Kidney (tissue), 14 donors: ENCODE results near the gene PLBD1. TPM values are rescaled to one million over a fixed set of nuclear protein-coding genes. Genes with fewer than 3 reads are reported as not detected.

Source experiments
- DNase-seq, 5 donors: peaks; one replicate each; pipeline ENCODE4 v3.0.0-alpha.2; 2013 to 2020
- FAIRE-seq: peaks from 2 replicates; lab custom pipeline; 2012; peaks lifted over from hg19 to GRCh38; lab: Jason Lieb, UNC
- H3K27ac ChIP-seq, 2 donors: one replicate each; pipeline ENCODE4 v1.7.0; 2013; ENCODE audit warnings: low read depth in 2 of 2, low read length in 2 of 2, inconsistent platforms in 1 of 2
- H3K27me3 ChIP-seq: one replicate; pipeline ENCODE4 v1.7.1; 2013; ENCODE audit warnings: low read length, inconsistent platforms; ENCODE audit not compliant: control insufficient read depth, insufficient read depth
- H3K36me3 ChIP-seq, 3 donors: one replicate each; pipeline versions ENCODE4 v1.7.0 to v1.7.1; 2013; ENCODE audit warnings: low read length in 3 of 3, control low read depth in 1 of 3, inconsistent platforms in 1 of 3; ENCODE audit not compliant: insufficient read depth in 3 of 3, control insufficient read depth in 2 of 3
- H3K4me1 ChIP-seq, 3 donors: one replicate each; pipeline versions ENCODE4 v1.7.0 to v1.7.1; 2013; ENCODE audit warnings: low read length in 3 of 3, inconsistent platforms in 1 of 3, low read depth in 1 of 3; ENCODE audit not compliant: control insufficient read depth in 2 of 3, insufficient read depth in 2 of 3
- H3K4me3 ChIP-seq, 3 donors: one replicate each; pipeline versions ENCODE4 v1.7.0 to v1.8.1; 2013; ENCODE audit warnings: low read length in 3 of 3, control low read depth in 1 of 3, inconsistent platforms in 1 of 3
- H3K9ac ChIP-seq, 3 donors: one replicate each; pipeline versions ENCODE4 v1.7.0 to v1.7.1; 2013; ENCODE audit warnings: low read length in 3 of 3, control low read depth in 1 of 3, inconsistent platforms in 1 of 3
- H3K9me3 ChIP-seq, 3 donors: one replicate each; pipeline versions ENCODE4 v1.7.0 to v1.7.1; 2013; ENCODE audit warnings: low read length in 3 of 3, control low read depth in 1 of 3, inconsistent platforms in 1 of 3; ENCODE audit not compliant: control insufficient read depth in 2 of 3, insufficient read depth in 1 of 3
- intact Hi-C: fragments of 100-400 bp; cut with DNase I; formaldehyde crosslinking; loops from one replicate; pipeline ENCODE4 v1.11.1; 2022
- polyA plus RNA-seq: library from polyadenylated mRNA; stranded (reverse); fragments of 350-450 nt; fragmentation: Illumina TruSeq; extraction: RNeasy Lipid Tissue Mini Kit (QIAGEN cat#74804); gene quantifications from one replicate; pipeline ENCODE4 v1.2.3, GENCODE V29; 2014; ENCODE audit warnings: low read depth, low replicate concordance; ENCODE audit not compliant: insufficient read depth
- total RNA-seq: library from RNA; stranded (reverse); fragmentation: NEBNext Ultra II Directional; extraction: Animal tissue kit (Norgen Biotek cat#: 25700); gene quantifications from one replicate; pipeline ENCODE4 v1.2.1, GENCODE V29; 2021
- TF ChIP-seq, protein P1 (sequence below): IDR thresholded peaks from 3 replicates; pipeline ENCODE4 v1.5.1; 2012; ENCODE audit warnings: mild to moderate bottlenecking, moderate library complexity, borderline replicate concordance; ENCODE audit not compliant: insufficient read depth; ENCODE audit errors: extremely low read depth
- donor health status: control.
- donor health status: control.
- donor health status: control.
- donor health status: control.
- donor health status: control.
- donor health status: DM: yes; HTN: yes; CAD: no.
- donor health status: Normal renal cell carcinoma (clear cell type).

Gene PLBD1
- total and polyA plus RNA-seq, 2 donors from 2014 or later, result 28.4 to 28.6 TPM

DNA sequence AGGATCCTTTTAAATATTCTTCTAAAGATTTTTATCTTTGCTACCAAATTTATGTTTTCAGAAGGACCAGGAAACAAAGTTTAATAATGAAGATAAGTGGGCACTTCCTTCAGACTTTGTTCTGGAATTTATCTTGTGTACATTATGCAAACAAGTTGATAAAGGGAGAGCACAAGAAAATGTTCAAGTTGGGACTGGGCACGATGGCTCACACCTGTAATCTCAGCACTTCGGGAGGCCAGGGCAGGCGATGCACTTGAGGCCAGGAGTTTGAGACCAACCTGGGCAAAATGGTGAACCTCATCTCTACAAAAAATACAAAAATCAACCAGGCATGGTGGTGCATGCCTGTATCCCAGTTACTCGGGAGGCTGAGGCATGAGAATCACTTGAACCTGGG is 4.6 kb downstream of the PLBD1 start:
- Histone ChIP-seq H3K9ac (no peak overlapping the region), H3K27ac (no peak overlapping the region), H3K27me3 (no peaks in the 10 kb centered on the region), H3K4me1 (peaks cover 0 to 6% (median under 1%) of the 10 kb centered on the region in 3 donors), H3K36me3 (no peaks in the 10 kb centered on the region), H3K9me3 (no peaks in the 10 kb centered on the region), H3K4me3 (no peak overlapping the region)
- DNase-seq, result no peak
- TF ChIP-seq, protein P1, sequence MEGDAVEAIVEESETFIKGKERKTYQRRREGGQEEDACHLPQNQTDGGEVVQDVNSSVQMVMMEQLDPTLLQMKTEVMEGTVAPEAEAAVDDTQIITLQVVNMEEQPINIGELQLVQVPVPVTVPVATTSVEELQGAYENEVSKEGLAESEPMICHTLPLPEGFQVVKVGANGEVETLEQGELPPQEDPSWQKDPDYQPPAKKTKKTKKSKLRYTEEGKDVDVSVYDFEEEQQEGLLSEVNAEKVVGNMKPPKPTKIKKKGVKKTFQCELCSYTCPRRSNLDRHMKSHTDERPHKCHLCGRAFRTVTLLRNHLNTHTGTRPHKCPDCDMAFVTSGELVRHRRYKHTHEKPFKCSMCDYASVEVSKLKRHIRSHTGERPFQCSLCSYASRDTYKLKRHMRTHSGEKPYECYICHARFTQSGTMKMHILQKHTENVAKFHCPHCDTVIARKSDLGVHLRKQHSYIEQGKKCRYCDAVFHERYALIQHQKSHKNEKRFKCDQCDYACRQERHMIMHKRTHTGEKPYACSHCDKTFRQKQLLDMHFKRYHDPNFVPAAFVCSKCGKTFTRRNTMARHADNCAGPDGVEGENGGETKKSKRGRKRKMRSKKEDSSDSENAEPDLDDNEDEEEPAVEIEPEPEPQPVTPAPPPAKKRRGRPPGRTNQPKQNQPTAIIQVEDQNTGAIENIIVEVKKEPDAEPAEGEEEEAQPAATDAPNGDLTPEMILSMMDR, result no peak
- intact Hi-C loops, result no loop called here
- no peak for FAIRE-seq

DNA sequence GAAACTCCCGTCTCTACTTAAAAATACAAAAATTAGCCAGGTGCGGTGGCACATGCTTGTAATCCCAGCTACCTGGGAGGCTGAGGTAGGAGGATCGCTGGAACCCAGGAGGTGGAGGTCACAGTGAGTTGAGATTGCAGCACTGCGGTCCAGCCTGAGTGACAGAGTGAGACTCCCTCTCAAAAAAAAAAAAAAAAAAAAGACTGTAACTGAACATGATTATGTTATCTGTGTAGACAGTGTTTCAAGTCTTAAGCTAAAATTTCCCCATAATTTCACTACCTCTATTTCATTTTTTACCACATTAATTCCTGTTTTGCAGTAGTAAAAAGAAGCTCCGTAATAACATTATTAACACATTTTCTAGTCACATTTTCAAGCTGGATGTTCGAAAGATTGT is 5.4 kb downstream of the PLBD1 start:
- intact Hi-C loops, result no loop called here
- peaks cover 0 to 6% (median 0%) of the 10 kb centered on the region in 3 donors for H3K4me1 ChIP-seq
- H3K4me3 ChIP-seq, result no peak overlapping the region
- no peak overlapping the region for H3K9ac ChIP-seq
- FAIRE-seq, result no peak
- no peak for DNase-seq
- H3K27me3 ChIP-seq, result no peaks in the 10 kb centered on the region
- H3K36me3 ChIP-seq, result no peaks in the 10 kb centered on the region
- H3K9me3 ChIP-seq, result no peaks in the 10 kb centered on the region
- TF ChIP-seq, protein P1, result no peak
- no peak overlapping the region for H3K27ac ChIP-seq

DNA sequence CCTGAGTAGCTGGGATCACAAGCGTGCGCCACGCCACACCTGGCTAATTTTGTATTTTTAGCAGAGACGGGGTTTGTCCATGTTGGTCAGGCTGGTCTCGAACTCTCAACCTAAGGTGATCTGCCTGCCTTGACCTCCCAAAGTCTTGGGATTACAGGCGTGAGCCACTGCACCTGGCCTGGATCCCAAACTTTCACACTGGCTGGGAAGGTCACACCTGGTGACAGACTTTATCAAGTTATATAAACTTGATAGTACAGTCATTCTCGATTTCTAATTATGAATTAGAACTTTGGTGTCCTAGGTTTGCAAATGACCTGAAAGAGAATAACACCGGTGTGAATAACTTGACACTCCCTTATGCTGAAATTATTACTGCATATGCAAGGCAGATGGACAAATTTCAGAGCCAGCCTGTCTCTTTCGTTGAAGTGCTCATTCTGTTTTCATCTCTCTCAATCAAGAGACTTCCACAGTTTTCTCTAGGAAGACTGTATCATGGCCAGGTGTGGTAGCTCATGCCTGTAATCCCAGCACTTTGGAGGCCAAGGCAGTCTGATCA is 5.9 kb downstream of the PLBD1 start:
- Histone ChIP-seq H3K9ac (no peak overlapping the region), H3K27me3 (no peaks in the 10 kb centered on the region), H3K27ac (no peak overlapping the region), H3K36me3 (no peaks in the 10 kb centered on the region), H3K9me3 (no peaks in the 10 kb centered on the region), H3K4me1 (peaks cover 0 to 6% (median 0%) of the 10 kb centered on the region in 3 donors), H3K4me3 (no peak overlapping the region)
- DNase-seq (no peak), FAIRE-seq (no peak)
- intact Hi-C loops, result no loop called here
- TF ChIP-seq, protein P1, result no peak
